ENCODE results near the gene GRAMD2A. TPM values are rescaled to one million over a fixed set of nuclear protein-coding genes. Genes with fewer than 3 reads are reported as not detected.

The GRAMD2A gene
- total RNA-seq, 2 experiments from 2014 or later, result not detected

- Mint-ChIP-seq H3K4me1 (peaks cover 25% of the 10 kb centered on the region), H3K27me3 (peaks cover 4% of the 10 kb centered on the region), H3K4me3 (peak within 1 kb of the TSS; percentile 88), H3K36me3 (no peaks in the 10 kb centered on the region), H3K9me3 (no peaks in the 10 kb centered on the region), H3K27ac (peak within 1 kb of the TSS; percentile 92)
- POLR2A ChIA-PET, result interaction anchor here (0.6 to 1.5 kb wide), 5 partner anchors 9 to 343 kb away, joined by 3 to 4 read pairs (median 3); no protein-coding TSS in a partner anchor
- peak; percentile 95 for DNase-seq
- ATAC-seq (ENCODE audit: low read depth), result peak; percentile 74
These were observed 79.3 kb downstream of the GRAMD2A start, which contains the start of the genes MYO9A and SENP8 for GRCh38 chr15:72118017-72118978. Gene MYO9A, minus strand, starts transcription at chr15:72118150. Its CDS starts 71,587 bp downstream, at chr15:72046563. Gene SENP8, plus strand, starts transcription at chr15:72118403. Its CDS starts 21,221 bp downstream, at chr15:72139624.

DNA sequence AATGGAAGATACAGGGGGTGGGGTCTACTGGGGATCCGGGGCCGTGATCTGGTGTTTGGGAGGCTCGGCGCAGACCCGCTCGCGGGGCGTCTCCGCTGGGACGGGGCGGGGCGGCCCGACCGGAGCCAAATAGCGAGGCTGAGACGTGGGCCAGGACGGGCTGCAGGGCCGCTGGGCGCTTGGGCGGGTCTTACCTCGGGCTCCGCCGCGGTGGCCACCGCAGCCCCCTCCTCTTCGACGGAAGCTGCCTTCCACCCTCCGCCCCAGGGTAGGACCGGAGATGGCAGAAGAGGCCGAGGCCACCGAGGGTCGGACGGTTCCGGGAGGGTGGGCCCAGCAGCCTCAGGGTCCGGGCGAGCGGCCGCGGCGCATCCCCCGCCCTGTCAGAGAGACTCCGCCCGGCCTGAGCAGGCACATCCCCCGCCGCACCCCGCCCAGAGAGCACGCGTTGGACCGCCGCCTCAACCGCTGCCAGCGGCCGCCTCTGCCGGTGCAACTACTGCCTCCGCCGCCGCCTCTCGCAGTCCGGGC is 80.0 kb downstream of the GRAMD2A start:
- POLR2A ChIA-PET, result interaction anchor here (1.0 to 1.5 kb wide), 3 partner anchors 10 to 109 kb away, joined by 3 to 4 read pairs (median 4); no protein-coding TSS in a partner anchor
- peak overlapping the region; percentile 90 for H3K27ac Mint-ChIP-seq
- DNase-seq (peak; percentile 80), ATAC-seq (ENCODE audit: low read depth) (peak; percentile 68)
- H3K4me1 Mint-ChIP-seq, result peaks cover 27% of the 10 kb centered on the region
- no peaks in the 10 kb centered on the region for H3K36me3 Mint-ChIP-seq
- H3K27me3 Mint-ChIP-seq, result peaks cover 4% of the 10 kb centered on the region
- no peaks in the 10 kb centered on the region for H3K9me3 Mint-ChIP-seq
- peak overlapping the region; percentile 88 for H3K4me3 Mint-ChIP-seq

DNA sequence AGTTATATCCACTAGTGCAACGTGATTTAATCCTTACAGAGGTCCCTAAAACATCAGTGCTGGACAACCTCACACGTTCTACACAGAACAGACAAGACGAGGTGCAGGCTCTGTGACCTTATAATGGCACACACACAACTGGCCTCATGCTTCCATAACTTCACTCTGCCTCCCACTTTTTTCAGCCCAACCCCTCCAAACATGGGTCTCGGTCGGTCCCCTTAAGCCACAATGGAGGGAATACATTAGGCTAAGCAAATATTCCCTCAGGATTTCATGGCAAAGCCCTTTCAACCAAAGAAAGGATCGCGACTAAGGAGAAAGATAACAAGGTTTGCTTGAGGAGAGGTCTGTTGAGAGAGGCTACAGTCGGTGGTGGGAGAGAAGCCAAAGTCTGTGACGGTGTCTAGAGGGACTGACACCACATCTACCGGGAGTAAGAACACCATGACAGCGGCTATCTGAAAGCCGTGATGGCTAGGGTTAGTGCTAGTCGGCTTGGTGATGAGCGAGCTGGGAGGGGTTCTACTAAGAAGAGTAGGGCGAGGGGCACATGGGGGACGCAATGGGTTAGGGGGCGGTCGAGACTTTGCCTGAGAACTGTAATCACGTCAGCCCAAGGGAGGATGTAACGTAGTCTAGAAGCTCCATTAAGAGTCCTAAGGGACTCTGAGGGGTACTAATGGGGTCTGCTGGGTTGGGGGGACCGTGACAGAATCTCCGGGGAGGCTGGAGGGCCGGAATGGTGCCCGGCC is 80.7 kb downstream of the GRAMD2A start:
- H3K36me3 Mint-ChIP-seq, result no peaks in the 10 kb centered on the region
- no peak for ATAC-seq (ENCODE audit: low read depth)

DNA sequence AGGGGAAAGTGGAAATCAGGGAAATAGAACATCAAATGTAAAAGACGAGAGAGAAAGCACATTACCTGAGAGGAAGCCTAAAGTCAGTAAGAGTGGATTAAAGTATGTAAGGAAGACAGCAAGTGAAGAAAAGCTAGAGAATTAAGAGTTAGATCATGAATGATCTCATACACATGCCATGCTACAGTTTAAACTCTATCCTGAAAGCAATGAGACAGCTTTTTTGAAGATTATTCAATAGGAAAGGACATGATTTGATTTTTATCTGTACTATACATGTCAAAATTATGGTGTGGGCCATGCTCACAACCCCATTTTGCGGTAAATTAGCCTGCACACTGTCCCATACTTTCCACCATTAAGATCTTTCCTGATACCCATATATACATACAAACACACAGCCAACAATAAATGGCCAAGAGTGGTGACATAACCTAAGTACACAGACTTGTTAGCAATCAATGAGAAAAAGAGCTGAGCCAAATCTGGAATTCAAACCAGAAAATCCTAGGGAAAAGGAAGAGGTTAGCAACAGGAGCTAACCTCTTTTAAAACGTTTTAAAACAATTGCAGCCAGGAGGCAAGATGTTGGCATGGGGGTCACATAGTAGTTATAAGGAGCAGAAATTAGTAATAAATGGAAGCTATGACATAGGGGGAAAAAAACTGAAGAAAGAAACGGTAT is 84.1 kb downstream of the GRAMD2A start:
- H3K36me3 Mint-ChIP-seq, result no peaks in the 10 kb centered on the region
- H3K27ac Mint-ChIP-seq, result no peak overlapping the region
- no peak overlapping the region for H3K4me3 Mint-ChIP-seq
- no peak for ATAC-seq (ENCODE audit: low read depth)
- no peak for DNase-seq
- peaks cover 19% of the 10 kb centered on the region for H3K4me1 Mint-ChIP-seq
- H3K27me3 Mint-ChIP-seq, result peaks cover 4% of the 10 kb centered on the region
- no peaks in the 10 kb centered on the region for H3K9me3 Mint-ChIP-seq
- POLR2A ChIA-PET, result interaction anchor here (0.7 kb wide), 1 partner anchor 932 kb away, joined by 3 read pairs; no protein-coding TSS in a partner anchor

More for the DNA sequence above, 80.7 kb downstream of the GRAMD2A start:
- Mint-ChIP-seq H3K4me3 (peak overlapping the region; percentile 88), H3K4me1 (peaks cover 27% of the 10 kb centered on the region), H3K27me3 (peaks cover 4% of the 10 kb centered on the region), H3K27ac (peak overlapping the region; percentile 90), H3K9me3 (no peaks in the 10 kb centered on the region)
- no peak for DNase-seq
- POLR2A ChIA-PET, result interaction anchor here (0.5 to 1.5 kb wide), 2 partner anchors 10 to 1834 kb away, joined by 3 read pairs; no protein-coding TSS in a partner anchor

GRCh38 chr15:72112805-72113204 is 84.8 kb downstream of the GRAMD2A start:
- ATAC-seq (ENCODE audit: low read depth) (no peak), DNase-seq (no peak)
- POLR2A ChIA-PET, result interaction anchor here (0.7 kb wide), 1 partner anchor 933 kb away, joined by 3 read pairs; no protein-coding TSS in a partner anchor
- no peaks in the 10 kb centered on the region for H3K9me3 Mint-ChIP-seq
- no peaks in the 10 kb centered on the region for H3K36me3 Mint-ChIP-seq
- H3K27ac Mint-ChIP-seq, result no peak overlapping the region
- peaks cover 22% of the 10 kb centered on the region for H3K4me1 Mint-ChIP-seq
- H3K27me3 Mint-ChIP-seq, result peaks cover 4% of the 10 kb centered on the region
- no peak overlapping the region for H3K4me3 Mint-ChIP-seq

- Mint-ChIP-seq H3K27me3 (peaks cover 4% of the 10 kb centered on the region), H3K27ac (no peak overlapping the region)
- ATAC-seq (ENCODE audit: low read depth), result no peak
These were observed 85.5 kb downstream of the GRAMD2A start for GRCh38 chr15:72112116-72112515.

GRCh38 chr15:72110355-72110754 is 87.2 kb downstream of the GRAMD2A start:
- POLR2A ChIA-PET, result interaction anchor here (0.7 kb wide), 1 partner anchor 708 kb away, joined by 6 read pairs; no protein-coding TSS in a partner anchor
- Mint-ChIP-seq H3K4me3 (no peak overlapping the region), H3K9me3 (no peaks in the 10 kb centered on the region), H3K27me3 (peaks cover 4% of the 10 kb centered on the region), H3K36me3 (no peaks in the 10 kb centered on the region), H3K4me1 (peaks cover 11% of the 10 kb centered on the region), H3K27ac (no peak overlapping the region)
- DNase-seq (no peak), ATAC-seq (ENCODE audit: low read depth) (no peak)

More at GRCh38 chr15:72112116-72112515, 85.5 kb downstream of the GRAMD2A start:
- H3K9me3 Mint-ChIP-seq, result no peaks in the 10 kb centered on the region
- no peaks in the 10 kb centered on the region for H3K36me3 Mint-ChIP-seq
- POLR2A ChIA-PET, result no interaction called here
- peaks cover 22% of the 10 kb centered on the region for H3K4me1 Mint-ChIP-seq
- no peak overlapping the region for H3K4me3 Mint-ChIP-seq
- no peak for DNase-seq

Other genes with a start within 250 kb of the GRAMD2A start
- 10 to 100 TPM; 24.1 to 31.2 TPM for gene MYO9A, start 79.6 kb downstream of the GRAMD2A start, total RNA-seq
- gene SENP8, start 79.4 kb downstream of the GRAMD2A start, total RNA-seq, result 1 to 10 TPM; 1.2 to 1.3 TPM
- gene PKM, start 33.4 kb upstream of the GRAMD2A start, total RNA-seq, result 100 to 1,000 TPM; 965 to 980 TPM
- gene PARP6, start 74.8 kb upstream of the GRAMD2A start, total RNA-seq, result 10 to 100 TPM; 86.7 to 90.2 TPM
- 1 to 10 TPM; 1.7 to 2.2 TPM for gene CELF6, start 122.4 kb upstream of the GRAMD2A start, total RNA-seq
- gene HEXA, start 178.2 kb upstream of the GRAMD2A start, total RNA-seq, result 10 to 100 TPM; 92.2 to 97.0 TPM
- not detected for gene TMEM202, start 200.5 kb upstream of the GRAMD2A start, total RNA-seq

All from activated naive CD8-positive, alpha-beta T cell treated with anti-CD3 and anti-CD28 coated beads, Interleukin-2, amount 10 ng/mL, durations not matched to agents 7 days and 5 days (primary cell).